Stimulated activated naive CD8-positive, alpha-beta T cell treated with anti-CD3 and anti-CD28 coated beads, Interleukin-15, Interleukin-2, amounts not matched to agents 100 U/mL and 50 U/mL, for 24 hours (primary cell): ENCODE measurements around the gene ZNF367.

Source experiments
- ATAC-seq: fragments of 150-1000 bp; cut with Tn5 transposase; one replicate; pipeline ENCODE4 v1.10.0; 2021
- DNase-seq: peaks from one replicate; pipeline ENCODE4 v3.0.0; 2021

ZNF367 gene

GRCh38 chr9:96436456-96437126 is 18.4 kb upstream of the ZNF367 start:
- ATAC-seq (no peak), DNase-seq (no peak)

- DNase-seq: no peak
- ATAC-seq: peak; percentile 77
Measured at GRCh38 chr9:96436063-96436455, 17.9 kb upstream of the ZNF367 start.

- no peak for DNase-seq
- ATAC-seq: no peak
Measured at GRCh38 chr9:96435345-96435744, 17.2 kb upstream of the ZNF367 start.

- ATAC-seq (no peak), DNase-seq (no peak)
Measured at GRCh38 chr9:96430377-96430776, 12.2 kb upstream of the ZNF367 start.

- ATAC-seq (no peak), DNase-seq (no peak)
Measured at GRCh38 chr9:96429732-96430131, 11.6 kb upstream of the ZNF367 start.

- no peak for ATAC-seq
- no peak for DNase-seq
Measured at GRCh38 chr9:96425500-96426169, 7.5 kb upstream of the ZNF367 start.

GRCh38 chr9:96423985-96424336 is 5.8 kb upstream of the ZNF367 start:
- DNase-seq: no peak
- no peak for ATAC-seq

- DNase-seq (no peak), ATAC-seq (no peak)
Measured at GRCh38 chr9:96423322-96423984, 5.3 kb upstream of the ZNF367 start.

- ATAC-seq (no peak), DNase-seq (no peak)
Measured at GRCh38 chr9:96420468-96421219, 2.5 kb upstream of the ZNF367 start.

- ATAC-seq (no peak), DNase-seq (no peak)
Measured at GRCh38 chr9:96419691-96419969, 1.5 kb upstream of the ZNF367 start.

GRCh38 chr9:96418920-96419690 is 935 bp upstream of the ZNF367 start:
- ATAC-seq (peak; percentile 38), DNase-seq (peak; percentile 75)

GRCh38 chr9:96417661-96418082 is 498 bp downstream of the ZNF367 start:
- ATAC-seq: no peak
- peak; percentile 50 for DNase-seq

GRCh38 chr9:96417051-96417586 is 1.1 kb downstream of the ZNF367 start:
- DNase-seq: peak; percentile 95

GRCh38 chr9:96413302-96414221 is 4.6 kb downstream of the ZNF367 start:
- DNase-seq (no peak), ATAC-seq (no peak)

More at GRCh38 chr9:96417051-96417586, 1.1 kb downstream of the ZNF367 start:
- peak; percentile 20 for ATAC-seq

- ATAC-seq (no peak), DNase-seq (no peak)
Measured at GRCh38 chr9:96412174-96412913, 5.8 kb downstream of the ZNF367 start.

- DNase-seq (no peak), ATAC-seq (no peak)
Measured at GRCh38 chr9:96411129-96411838, 6.9 kb downstream of the ZNF367 start.

- ATAC-seq (no peak), DNase-seq (no peak)
Measured at GRCh38 chr9:96408409-96409280, 9.5 kb downstream of the ZNF367 start.

GRCh38 chr9:96400132-96400910 is 17.8 kb downstream of the ZNF367 start:
- ATAC-seq (no peak), DNase-seq (no peak)
